ENCODE data around the gene PRPF39. TPM values are rescaled to one million over a fixed set of nuclear protein-coding genes. Genes with fewer than 3 reads are reported as not detected.

Gene PRPF39
- total and polyA plus RNA-seq, 2 of the 4 experiments (the other 2 are of a cell fraction), result 18.1 to 29.6 TPM

DNA sequence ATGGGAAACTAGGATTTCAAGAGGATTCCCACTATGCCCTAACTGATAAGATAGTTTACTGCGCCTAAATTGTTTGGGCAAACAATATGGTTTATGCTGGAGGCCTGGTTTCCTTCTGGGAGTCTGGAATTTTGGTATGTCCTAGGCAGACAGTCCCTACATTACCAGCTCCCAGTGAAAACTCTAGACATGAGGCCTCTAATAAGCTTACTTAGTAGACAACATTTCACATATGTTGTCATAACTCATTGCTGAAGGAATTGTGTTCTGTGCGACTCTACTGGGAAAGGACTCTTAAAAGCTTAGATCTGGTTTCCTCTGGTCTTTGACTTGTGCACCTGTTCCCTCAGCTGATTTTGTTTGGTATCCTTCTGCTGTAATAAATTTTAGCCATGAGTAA is 18.0 kb upstream of the PRPF39 start:
- dilution Hi-C loops (cut with HindIII; ENCODE audit: low sequenced_read_pairs, unreplicated experiment) (no loop called here), intact Hi-C loops (cut with micrococcal nuclease) (loop anchor here (5.0 kb wide), 1 partner anchor 39 kb away; no protein-coding TSS in a partner anchor), in situ Hi-C loops (cut with MboI; ENCODE audit: low sequenced_read_pairs) (no loop called here)
- BruUV-seq (replicated peaks), result no TSS peak
- Histone ChIP-seq H4K8ac (ENCODE audit: low read depth in 2 of 2, low read length in 2 of 2) (no peak overlapping the region), H3K18ac (ENCODE audit: low read depth, low read length) (no peak overlapping the region), H2AK9ac (replicated peaks; ENCODE audit: low read depth, low read length, poor library complexity) (no peak overlapping the region), H2AK5ac (ENCODE audit: low read depth, low read length) (no peak overlapping the region), H2AFZ (replicated peaks; ENCODE audit: low read length, poor library complexity) (no peak overlapping the region), H3K14ac (replicated peaks; ENCODE audit: low read depth, low read length) (no peak overlapping the region), H3K4ac (ENCODE audit: low read depth, low read length) (no peak overlapping the region), H2BK15ac (ENCODE audit: low read depth, low read length) (no peak overlapping the region), H2BK20ac (ENCODE audit: low read depth, low read length) (no peak overlapping the region), H2BK120ac (ENCODE audit: low read depth, low read length) (no peak overlapping the region), H3K27ac (ENCODE audit: insufficient read depth, low read length) (no peak overlapping the region), H3K4me2 (ENCODE audit: low read depth, low read length) (no peak overlapping the region), H3K36me3 (ENCODE audit: control insufficient read depth, insufficient read depth, low read length) (0 out of 2 replicates have a peak, but pooled peaks cover 1% of the 10 kb centered on the region), H3K56ac (ENCODE audit: extremely low read depth, insufficient read depth, low read length) (no peak overlapping the region), H3K23ac (ENCODE audit: low read depth, low read length) (no peak overlapping the region), H3K79me1 (ENCODE audit: low read depth in 1 of 2, low read length in 2 of 2) (peaks cover 0 to 9% of the 10 kb centered on the region in 2 experiments; a peak in 3 of 4 replicates), H4K5ac (ENCODE audit: low read depth, low read length) (no peak overlapping the region), H3K4me1 (ENCODE audit: control insufficient read depth, insufficient read depth, low read length) (no peaks in the 10 kb centered on the region), H4K91ac (ENCODE audit: insufficient read depth, low read depth, low read length) (no peak overlapping the region), H3K9me1 (ENCODE audit: insufficient read depth, low read length) (no peaks in the 10 kb centered on the region), H2BK5ac (ENCODE audit: low read depth, low read length, poor library complexity, severe bottlenecking) (no peak overlapping the region), H3K9ac (ENCODE audit: low read depth, low read length) (no peak overlapping the region), H3K27me3 (ENCODE audit: control insufficient read depth, insufficient read depth, low read length) (no peaks in the 10 kb centered on the region), H3K9me3 (ENCODE audit: control insufficient read depth, insufficient read depth, low read length) (no peaks in the 10 kb centered on the region), H4K20me1 (ENCODE audit: insufficient read depth, low read length) (no peaks in the 10 kb centered on the region), H3K4me3 (ENCODE audit: insufficient read depth, low read depth, low read length) (no peak overlapping the region)
- ATAC-seq (ENCODE audit: low read depth) (no peak), DNase-seq (no peak)
- ChIA-PET CTCF (interaction anchor here (0.9 kb wide), 1 partner anchor 9 kb away, joined by 4 read pairs; no protein-coding TSS in a partner anchor), POLR2A (ENCODE audit: unreplicated experiment) (no interaction called here)
- TF ChIP-seq POLR2A (IDR thresholded peaks at IDR 0.05; ENCODE audit: low read depth, low read length), result no peak
- no peak for TF ChIP-seq MAZ (IDR thresholded peaks at IDR 0.05; ENCODE audit: borderline replicate concordance, low read depth, low read length)
- no peak for TF ChIP-seq BHLHE40 (IDR thresholded peaks at IDR 0.05; ENCODE audit: low read depth, low read length)
- no peak for TF ChIP-seq MAFK (IDR thresholded peaks at IDR 0.05; ENCODE audit: low read depth, low read length)
- TF ChIP-seq RFX5 (IDR thresholded peaks at IDR 0.05; ENCODE audit: low read depth, low read length), result no peak
- no peak for TF ChIP-seq NFE2L2 (IDR thresholded peaks at IDR 0.05; ENCODE audit: low read depth, low read length)
- no peak for TF ChIP-seq SMC3 (IDR thresholded peaks at IDR 0.05; ENCODE audit: low read depth, low read length)
- no peak for TF ChIP-seq RCOR1 (IDR thresholded peaks at IDR 0.05; ENCODE audit: insufficient replicate concordance, low read length)
- no peak for TF ChIP-seq CEBPB (IDR thresholded peaks at IDR 0.05; ENCODE audit: low read depth, low read length)
- no peak for TF ChIP-seq RAD21 (IDR thresholded peaks at IDR 0.05; ENCODE audit: low read length)
- TF ChIP-seq USF2 (IDR thresholded peaks at IDR 0.05; ENCODE audit: low read depth, low read length), result no peak
- TF ChIP-seq, protein P1, sequence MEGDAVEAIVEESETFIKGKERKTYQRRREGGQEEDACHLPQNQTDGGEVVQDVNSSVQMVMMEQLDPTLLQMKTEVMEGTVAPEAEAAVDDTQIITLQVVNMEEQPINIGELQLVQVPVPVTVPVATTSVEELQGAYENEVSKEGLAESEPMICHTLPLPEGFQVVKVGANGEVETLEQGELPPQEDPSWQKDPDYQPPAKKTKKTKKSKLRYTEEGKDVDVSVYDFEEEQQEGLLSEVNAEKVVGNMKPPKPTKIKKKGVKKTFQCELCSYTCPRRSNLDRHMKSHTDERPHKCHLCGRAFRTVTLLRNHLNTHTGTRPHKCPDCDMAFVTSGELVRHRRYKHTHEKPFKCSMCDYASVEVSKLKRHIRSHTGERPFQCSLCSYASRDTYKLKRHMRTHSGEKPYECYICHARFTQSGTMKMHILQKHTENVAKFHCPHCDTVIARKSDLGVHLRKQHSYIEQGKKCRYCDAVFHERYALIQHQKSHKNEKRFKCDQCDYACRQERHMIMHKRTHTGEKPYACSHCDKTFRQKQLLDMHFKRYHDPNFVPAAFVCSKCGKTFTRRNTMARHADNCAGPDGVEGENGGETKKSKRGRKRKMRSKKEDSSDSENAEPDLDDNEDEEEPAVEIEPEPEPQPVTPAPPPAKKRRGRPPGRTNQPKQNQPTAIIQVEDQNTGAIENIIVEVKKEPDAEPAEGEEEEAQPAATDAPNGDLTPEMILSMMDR (conservative IDR thresholded peaks at IDR 0.05; ENCODE audit: low read depth, low read length), result no peak
- no peak for TF ChIP-seq CHD1 (IDR thresholded peaks at IDR 0.05; ENCODE audit: low read depth, low read length)
- no peak for TF ChIP-seq FOS (IDR thresholded peaks at IDR 0.05; ENCODE audit: low read depth, low read length)
- no CpG with 5 or more reads among the region's 2 CpGs for WGBS, 2 experiments (ENCODE audit: extremely low coverage in 2 of 2, insufficient read length in 1 of 2)
